GM12872 (cell line): ENCODE measurements around the gene DCXR.

ENCODE experiments used
- CTCF ChIP-seq: IDR thresholded peaks from 3 replicates; pipeline ENCODE4 v1.5.1; 2011; ENCODE audit warnings: low read depth, mild to moderate bottlenecking, low read length, moderate library complexity; ENCODE audit not compliant: insufficient read depth

The DCXR gene

GRCh38 chr17:82065638-82066303 is 28.3 kb upstream of the DCXR start, which contains the start of gene DUS1L:
Gene DUS1L (minus strand): TSS chr17:82065804. CDS start chr17:82065059, 745 bp downstream.
- no peak for TF ChIP-seq CTCF

- TF ChIP-seq CTCF, result no peak
Measured at GRCh38 chr17:82065193-82065637, 27.7 kb upstream of the DCXR start.

GRCh38 chr17:82064433-82065192 is 27.1 kb upstream of the DCXR start:
- no peak for TF ChIP-seq CTCF

GRCh38 chr17:82063424-82064415 is 26.2 kb upstream of the DCXR start:
- TF ChIP-seq CTCF, result no peak

GRCh38 chr17:82062984-82063368 is 25.5 kb upstream of the DCXR start:
- TF ChIP-seq CTCF, result no peak

GRCh38 chr17:82062076-82062983 is 24.8 kb upstream of the DCXR start:
- TF ChIP-seq CTCF, result no peak
